Heart left ventricle (tissue), 16 donors: ENCODE measurements around the gene MAN1C1. TPM values are rescaled to one million over a fixed set of nuclear protein-coding genes. Genes with fewer than 3 reads are reported as not detected.

Experiments
- ATAC-seq, 4 donors: fragments of 200-7000 bp; cut with Tn5 transposase; one replicate each; pipeline ENCODE4 v1.9.1; 2020 to 2022; ENCODE audit warnings: moderate library complexity in 4 of 4, mild to moderate bottlenecking in 3 of 4, moderate number of reproducible peaks in 1 of 4
- DNase-seq, 5 donors: peaks; one replicate each; pipeline ENCODE4 v3.0.0-alpha.2; 2020
- H3K27ac ChIP-seq, 12 donors: fragments of 200-600 bp; sonication (generic) in 4 of 12; one replicate each; pipeline versions ENCODE4 v1.5.0 to v1.8.0; 2016 to 2022; ENCODE audit warnings: mild to moderate bottlenecking in 2 of 12
- H3K27me3 ChIP-seq, 9 donors: fragments of 200-600 bp; sonication (generic) in 2 of 9; one replicate each; pipeline versions ENCODE4 v1.5.1 to v1.8.0; 2016 to 2022; ENCODE audit warnings: mild to moderate bottlenecking in 3 of 9
- H3K36me3 ChIP-seq, 9 donors: fragments of 200-600 bp; sonication (generic) in 2 of 9; one replicate each; pipeline versions ENCODE4 v1.5.0 to v1.8.0; 2018 to 2022; ENCODE audit warnings: mild to moderate bottlenecking in 2 of 9
- H3K4me1 ChIP-seq, 12 donors: fragments of 200-600 bp; sonication (generic) in 4 of 12; one replicate each; pipeline versions ENCODE4 v1.5.0 to v1.8.0; 2016 to 2022; ENCODE audit warnings: mild to moderate bottlenecking in 3 of 12
- H3K4me3 ChIP-seq, 12 donors: fragments of 200-600 bp; sonication (generic) in 4 of 12; one replicate each; pipeline versions ENCODE4 v1.5.0 to v1.8.0; 2017 to 2022; ENCODE audit warnings: mild to moderate bottlenecking in 9 of 12, moderate library complexity in 4 of 12
- H3K9me3 ChIP-seq, 12 donors: fragments of 200-600 bp; sonication (generic) in 4 of 12; one replicate each; pipeline versions ENCODE4 v1.5.0 to v1.8.0; 2016 to 2022; ENCODE audit warnings: mild to moderate bottlenecking in 1 of 12
- CTCF ChIP-seq, 12 donors: fragments of 200-600 bp; sonication (generic) in 4 of 12; IDR thresholded peaks; one replicate each; pipeline versions ENCODE4 v1.5.0 to v1.8.0; 2018 to 2022; ENCODE audit warnings: antibody characterized with exemption in 12 of 12, mild to moderate bottlenecking in 5 of 12
- POLR2A ChIP-seq, 2 donors: fragments of 450-650 bp; IDR thresholded peaks; one replicate each; pipeline ENCODE4 v1.6.1; 2017; ENCODE audit warnings: antibody characterized with exemption in 2 of 2, mild to moderate bottlenecking in 2 of 2, moderate library complexity in 2 of 2
- WGBS, 4 donors: extraction: QIAGEN DNeasy Blood & Tissue Kit in 2 of 4; methylation state at CpG; one replicate each; pipeline versions ENCODE4 v1.1.5 to v1.1.7; 2013 to 2018; 5-methylcytosine and 5-hydroxymethylcytosine counted together
- intact Hi-C, 10 donors: fragments of 100-400 bp; cut with DNase I; formaldehyde crosslinking; loops; one replicate each; pipeline versions ENCODE4 v1.11.1 to v1.14.2; 2022
- polyA plus RNA-seq, 2 donors: library from polyadenylated mRNA; stranded (reverse); fragments of 200-250 nt; gene quantifications; one replicate each; pipeline ENCODE4 v1.2.3, GENCODE V29; 2013
- total RNA-seq, 9 donors: library from RNA; depleted of rRNA in 2 of 9; stranded (reverse); fragments of >200 nt in 2 of 9; fragmentation: NEBNext Ultra II Directional in 3 of 9; extraction: Animal tissue kit (Norgen Biotek cat#: 25700) in 3 of 9; gene quantifications; one replicate each; pipeline versions ENCODE4 v1.1.0 to v1.2.4, GENCODE V29; 2016 to 2023
- donor health status: ischemic (EF 13 %, LVEDD 7.1; RV severe dilation, severe dysfunction).
- donor health status: healthy with polysubstance abuse.
- donor health status: DM: no; HTN: yes; CAD: no.
- donor health status: DM: no; HTN: no; CAD: no.
- donor health status: ischemic (EF 25% LVEDD 6.9; RV normal size, moderate dysfunction).
- donor health status: ischemic (EF 25% LVEDD 5.7; RV mildly dilated, moderate dysfunction).
- donor health status: healthy.
- donor health status: DM: yes; HTN: yes; CAD: no.
- donor health status: ischemic (EF 35%, LVEDD 5.7; RV mildly dilated, moderate dysfunction).
- donor health status: nonischemic (EF 11% LVEDD 7.7; RV severe dilation, severe dysfunction).
- donor health status: DM: yes; HTN: yes; CAD: no.
- donor health status: PGD.
- donor health status: ischemic (EF 29% LVEDD 5.4; RV normal size, mild dysfunction).
- donor health status: nonischemic (EF 23%, LVEDD 6.1; RV moderate dilation, normal function).

Gene MAN1C1
- total and polyA plus RNA-seq, 11 donors, result 7.7 to 25.7 (median 14.7) TPM

- no peaks in the 10 kb centered on the region for H3K9me3 ChIP-seq
- H3K4me3 ChIP-seq, result peak overlapping the region in 10 of 12 donors; percentile 49 to 79 (median 58)
- intact Hi-C loops, result loop anchor here in 8 of 10 donors (2.0 to 10.0 kb wide), 11 partner anchors 55 to 365 kb away; partner anchors contain the start of genes MACO1 (in 1 of the 8) and MAN1C1 (in 1 of the 8)
- no peaks in the 10 kb centered on the region for H3K27me3 ChIP-seq
- TF ChIP-seq CTCF (IDR thresholded peaks at IDR 0.05) (no peak), POLR2A (IDR thresholded peaks at IDR 0.05) (no peak)
- DNase-seq, result peak in 1 of 5 donors; percentile 56
- H3K4me1 ChIP-seq, result peaks cover 3 to 62% (median 54%) of the 10 kb centered on the region in 12 donors
- H3K27ac ChIP-seq, result peak overlapping the region; percentile 72 to 97 (median 88)
- no peak for ATAC-seq
- peaks cover 0 to 3% (median 0%) of the 10 kb centered on the region in 9 donors for H3K36me3 ChIP-seq
- WGBS, 4 donors, result 21 to 29% (median 23%) methylated on average over 10 to 12 of the region's 12 CpGs
Measured at GRCh38 chr1:25799352-25799934, 182.9 kb downstream of the MAN1C1 start.

GRCh38 chr1:25799935-25800702 is 183.5 kb downstream of the MAN1C1 start, which contains the start of gene SELENON:
Gene SELENON, plus strand, starts transcription at chr1:25800193. Its CDS starts 38 bp downstream, at chr1:25800231.
- Histone ChIP-seq H3K4me3 (peak within 1 kb of the TSS; percentile 37 to 79 (median 66)), H3K27me3 (no peaks in the 10 kb centered on the region), H3K9me3 (no peaks in the 10 kb centered on the region), H3K4me1 (peaks cover 6 to 69% (median 60%) of the 10 kb centered on the region in 12 donors), H3K27ac (peak within 1 kb of the TSS; percentile 72 to 97 (median 88)), H3K36me3 (peaks cover 0 to 6% (median 0%) of the 10 kb centered on the region in 9 donors)
- ATAC-seq (peak; percentile 55 to 90 (median 66)), DNase-seq (peak; percentile 84 to 90 (median 87))
- whole genome bisulfite sequencing, 4 donors, result 1 to 2% (median 1%) methylated on average over 29 to 91 of the region's 91 CpGs
- intact Hi-C loops, result loop anchor here in 9 of 10 donors (2.0 to 10.0 kb wide), 13 partner anchors 55 to 375 kb away; partner anchors contain the start of genes MACO1 (in 1 of the 9), MAN1C1 (in 1 of the 9) and RHCE (in 1 of the 9)
- TF ChIP-seq POLR2A (IDR thresholded peaks at IDR 0.05) (peak in 1 of 2 donors; percentile 48), CTCF (IDR thresholded peaks at IDR 0.05) (no peak)

- no peaks in the 10 kb centered on the region for H3K9me3 ChIP-seq
- H3K4me3 ChIP-seq, result peak overlapping the region; percentile 37 to 79 (median 66)
- ATAC-seq (peak in 2 of 4 donors; percentile 3 to 8), DNase-seq (peak in 1 of 5 donors; percentile 68)
- peaks cover 9 to 73% (median 66%) of the 10 kb centered on the region in 12 donors for H3K4me1 ChIP-seq
- H3K36me3 ChIP-seq, result peaks cover 0 to 14% (median 0%) of the 10 kb centered on the region in 9 donors
- H3K27me3 ChIP-seq, result no peaks in the 10 kb centered on the region
- peak overlapping the region; percentile 54 to 82 (median 76) for H3K27ac ChIP-seq
- WGBS, 4 donors, result 39 to 57% (median 44%) methylated on average over 13 to 15 of the region's 15 CpGs
- no peak for TF ChIP-seq CTCF (IDR thresholded peaks at IDR 0.05)
- no peak for TF ChIP-seq POLR2A (IDR thresholded peaks at IDR 0.05)
- intact Hi-C loops, result loop anchor here in 2 of 10 donors (10.0 kb wide), 2 partner anchors 296 to 376 kb away; partner anchors contain the start of gene RHCE (in 1 of the 2)
Measured at GRCh38 chr1:25800703-25801377, 184.2 kb downstream of the MAN1C1 start.
